ENCODE data around the gene VPS54.

GRCh38 chr2:63879876-63880433 is 139.3 kb downstream of the VPS54 start:
- TF ChIP-seq CTCF (IDR thresholded peaks at IDR 0.05; ENCODE audit: insufficient read depth, low read depth, low read length) (no peak), EZH2 (IDR thresholded peaks at IDR 0.05; ENCODE audit: insufficient read depth, low read length) (no peak)

All from astrocyte (in vitro differentiated cells and primary cell).